Heart left ventricle (tissue), 13 donors: ENCODE results near the gene CRADD.

Source experiments
- CTCF ChIP-seq, 12 donors: fragments of 200-600 bp; sonication (generic) in 4 of 12; IDR thresholded peaks; one replicate each; pipeline versions ENCODE4 v1.5.0 to v1.8.0; 2018 to 2022; ENCODE audit warnings: antibody characterized with exemption in 12 of 12, mild to moderate bottlenecking in 5 of 12
- POLR2A ChIP-seq, 2 donors: fragments of 450-650 bp; IDR thresholded peaks; one replicate each; pipeline ENCODE4 v1.6.1; 2017; ENCODE audit warnings: antibody characterized with exemption in 2 of 2, mild to moderate bottlenecking in 2 of 2, moderate library complexity in 2 of 2
- donor health status: ischemic (EF 13 %, LVEDD 7.1; RV severe dilation, severe dysfunction).
- donor health status: DM: no; HTN: yes; CAD: no.
- donor health status: DM: no; HTN: no; CAD: no.
- donor health status: ischemic (EF 25% LVEDD 6.9; RV normal size, moderate dysfunction).
- donor health status: ischemic (EF 25% LVEDD 5.7; RV mildly dilated, moderate dysfunction).
- donor health status: ischemic (EF 35%, LVEDD 5.7; RV mildly dilated, moderate dysfunction).
- donor health status: nonischemic (EF 11% LVEDD 7.7; RV severe dilation, severe dysfunction).
- donor health status: DM: yes; HTN: yes; CAD: no.
- donor health status: PGD.
- donor health status: ischemic (EF 29% LVEDD 5.4; RV normal size, mild dysfunction).
- donor health status: nonischemic (EF 23%, LVEDD 6.1; RV moderate dilation, normal function).

- TF ChIP-seq CTCF (IDR thresholded peaks at IDR 0.05) (no peak), POLR2A (IDR thresholded peaks at IDR 0.05) (no peak)
Observed at GRCh38 chr12:93683410-93683809, 6.2 kb downstream of the CRADD start.
